Smooth muscle cell of bladder (primary cell): ENCODE data around the gene PHLDA1. TPM values are rescaled to one million over a fixed set of nuclear protein-coding genes. Genes with fewer than 3 reads are reported as not detected.

ENCODE experiments used
- total RNA-seq: library from RNA; depleted of rRNA; stranded (reverse); fragments of >200 nt; gene quantifications from 2 replicates; pipeline ENCODE4 v1.2.3, GENCODE V29; 2014

Gene PHLDA1
- total RNA-seq = 39.1 and 40.9 TPM in 2 replicates

GRCh38 chr12:76031414-76032042 lies at the start of gene PHLDA1:
Gene PHLDA1 (minus strand): TSS chr12:76031776.

Other genes with a start within 250 kb of the PHLDA1 start
- gene NAP1L1, start 52.9 kb upstream of the PHLDA1 start, total RNA-seq = 179 and 213 TPM in 2 replicates